SK-N-SH (cell line): Measurements from ENCODE around the gene CUX1. TPM values are rescaled to one million over a fixed set of nuclear protein-coding genes. Genes with fewer than 3 reads are reported as not detected.
A peak's percentile ranks its signal among the peaks of the same experiment; 100 is the strongest.

ENCODE experiments used
- CTCF ChIA-PET: fragments of 300-600, 350-600 bp; formaldehyde crosslinking; extraction: SDS; loops from one replicate; lab custom pipeline; 2021; lab: Yijun Ruan, JAX
- POLR2A ChIA-PET: fragments of 350-600 bp; sonication (Branson Sonifier 250); formaldehyde crosslinking; extraction: SDS; loops from one replicate; lab custom pipeline; 2020; ENCODE audit warnings: antibody characterized with exemption, inconsistent platforms; lab: Yijun Ruan, JAX
- DNase-seq: peaks from one replicate; pipeline ENCODE4 v3.0.0; 2012
- H2AFZ ChIP-seq: fragments of 200-600 bp; sonication (generic); 2 replicates; pipeline ENCODE4 v1.8.1; 2016; ENCODE audit warnings: antibody characterized with exemption, mild to moderate bottlenecking, low read depth
- H3F3A ChIP-seq: fragments of 200-600 bp; sonication (generic); replicated peaks from 2 replicates; pipeline ENCODE3; 2016; ENCODE audit warnings: antibody characterized with exemption, mild to moderate bottlenecking; ENCODE audit not compliant: insufficient read depth
- H3K27ac ChIP-seq, 2 experiments: fragments of 200-500 bp in 1 of 2; fragments of 200-600 bp in 1 of 2; sonication (Bioruptor generic) in 1 of 2; sonication (generic), shearing (Covaris generic) in 1 of 2; 2 replicates each; pipeline versions ENCODE4 v1.5.1 to v1.6.1; 2014 to 2016; ENCODE audit warnings: low read depth in 2 of 2, inconsistent platforms in 1 of 2, low read length in 1 of 2, mild to moderate bottlenecking in 1 of 2, mixed read lengths in 1 of 2
- H3K27me3 ChIP-seq: fragments of 200-600 bp; sonication (generic), shearing (Covaris generic); 2 replicates; pipeline ENCODE4 v1.6.1; 2016; ENCODE audit warnings: mixed run types; ENCODE audit not compliant: insufficient read depth
- H3K36me3 ChIP-seq, 2 experiments: fragments of 200-500 bp in 1 of 2; fragments of 200-600 bp in 1 of 2; sonication (Bioruptor generic) in 1 of 2; sonication (generic) in 1 of 2; replicated peaks in 1 of 2; 2 replicates each; pipeline versions ENCODE3 to v1.5.1; 2014 to 2016; ENCODE audit warnings: low read length in 1 of 2, mild to moderate bottlenecking in 1 of 2; ENCODE audit not compliant: insufficient read depth in 2 of 2, control insufficient read depth in 1 of 2
- H3K4me1 ChIP-seq, 2 experiments: fragments of 200-500 bp in 1 of 2; fragments of 200-600 bp in 1 of 2; sonication (Bioruptor generic) in 1 of 2; sonication (generic), shearing (Covaris generic) in 1 of 2; 2 replicates each; pipeline versions ENCODE4 v1.5.1 to v1.6.1; 2014 to 2016; ENCODE audit warnings: low read depth in 1 of 2, low read length in 1 of 2, mixed run types in 1 of 2; ENCODE audit not compliant: insufficient read depth in 2 of 2, control insufficient read depth in 1 of 2
- H3K4me2 ChIP-seq: fragments of 200-600 bp; sonication (generic), shearing (Covaris generic); 2 replicates; pipeline ENCODE4 v1.6.1; 2017; ENCODE audit warnings: mixed run types
- H3K4me3 ChIP-seq, 2 experiments: fragments of 200-500 bp in 1 of 2; fragments of 200-600 bp in 1 of 2; sonication (Bioruptor generic) in 1 of 2; sonication (generic), shearing (Covaris generic) in 1 of 2; 2 replicates each; pipeline versions ENCODE4 v1.5.1 to v1.8.1; 2014 to 2016; ENCODE audit warnings: low read depth in 2 of 2, inconsistent platforms in 1 of 2, low read length in 1 of 2, mild to moderate bottlenecking in 1 of 2, mixed read lengths in 1 of 2, moderate library complexity in 1 of 2
- H3K79me2 ChIP-seq: fragments of 200-600 bp; sonication (generic); 2 replicates; pipeline ENCODE4 v1.8.1; 2017; ENCODE audit warnings: mild to moderate bottlenecking; ENCODE audit not compliant: insufficient read depth
- H3K9ac ChIP-seq: fragments of 200-600 bp; sonication (generic); 2 replicates; pipeline ENCODE4 v1.6.1; 2017; ENCODE audit warnings: mixed run types
- H3K9me2 ChIP-seq: fragments of 200-600 bp; sonication (generic); 2 replicates; pipeline ENCODE4 v1.6.1; 2017; ENCODE audit warnings: mixed run types
- H3K9me3 ChIP-seq: fragments of 200-600 bp; sonication (generic); 2 replicates; pipeline ENCODE4 v1.6.1; 2017; ENCODE audit warnings: mixed run types, mild to moderate bottlenecking, moderate library complexity
- H4K20me1 ChIP-seq: fragments of 200-600 bp; sonication (generic); 2 replicates; pipeline ENCODE4 v1.6.1; 2017; ENCODE audit warnings: mild to moderate bottlenecking, mixed run types; ENCODE audit not compliant: insufficient read depth
- CHD2 ChIP-seq: fragments of 150-350 bp; IDR thresholded peaks from 2 replicates; pipeline ENCODE4 v1.6.1; 2018; ENCODE audit warnings: low read length; ENCODE audit not compliant: partially characterized antibody
- ELF1 ChIP-seq: IDR thresholded peaks from 2 replicates; pipeline ENCODE4 v1.4.0; 2012
- FOSL2 ChIP-seq: IDR thresholded peaks from 2 replicates; pipeline ENCODE4 v1.4.0; 2012; ENCODE audit warnings: low read depth, mild to moderate bottlenecking, moderate library complexity, borderline replicate concordance
- GABPA ChIP-seq: IDR thresholded peaks from 2 replicates; pipeline ENCODE4 v1.4.0; 2012; ENCODE audit warnings: low read depth, mild to moderate bottlenecking
- JUND ChIP-seq: IDR thresholded peaks from 2 replicates; pipeline ENCODE4 v1.4.0; 2012
- MAX ChIP-seq: IDR thresholded peaks from 2 replicates; pipeline ENCODE4 v1.4.0; 2012; ENCODE audit warnings: low read depth
- MXI1 ChIP-seq: IDR thresholded peaks from 2 replicates; pipeline ENCODE4 v1.6.1; 2012; ENCODE audit warnings: mild to moderate bottlenecking, low read depth, low read length, improper control_type of control experiment
- NFIC ChIP-seq: IDR thresholded peaks from 2 replicates; pipeline ENCODE4 v1.4.0; 2012; ENCODE audit warnings: borderline replicate concordance
- RAD21 ChIP-seq: IDR thresholded peaks from 2 replicates; pipeline ENCODE4 v1.6.1; 2012; ENCODE audit warnings: mild to moderate bottlenecking, low read length
- REST ChIP-seq: IDR thresholded peaks from 2 replicates; pipeline ENCODE4 v1.6.1; 2012; ENCODE audit warnings: mild to moderate bottlenecking, low read depth, low read length, moderate library complexity
- SIN3A ChIP-seq: IDR thresholded peaks from 2 replicates; pipeline ENCODE4 v1.6.1; 2012; ENCODE audit warnings: low read depth, mild to moderate bottlenecking, low read length, moderate library complexity, borderline replicate concordance
- TCF12 ChIP-seq: IDR thresholded peaks from 2 replicates; pipeline ENCODE4 v1.4.0; 2012
- TEAD4 ChIP-seq: IDR thresholded peaks from 2 replicates; pipeline ENCODE4 v1.4.0; 2012; ENCODE audit warnings: mild to moderate bottlenecking, borderline replicate concordance; ENCODE audit not compliant: insufficient read depth
- USF2 ChIP-seq: fragments of 150-350 bp; IDR thresholded peaks from 2 replicates; pipeline ENCODE4 v1.6.1; 2017; ENCODE audit warnings: antibody characterized with exemption, low read length, low read depth, borderline replicate concordance
- YY1 ChIP-seq: IDR thresholded peaks from 2 replicates; pipeline ENCODE4 v1.4.0; 2012; ENCODE audit warnings: low read depth, mild to moderate bottlenecking
- WGBS: methylation state at CpG from one replicate; pipeline ENCODE4 v1.1.6; 2017; ENCODE audit warnings: low lambda C conversion rate; 5-methylcytosine and 5-hydroxymethylcytosine counted together
- polyA plus RNA-seq, 3 experiments: library from polyadenylated mRNA; depleted of rRNA; stranded (reverse); fragments of >200 nt; gene quantifications; 2 replicates each; pipeline ENCODE4 v1.2.3, GENCODE V29; 2012

Gene CUX1
- polyA plus RNA-seq, 1 of the 3 experiments (the other 2 are of a cell fraction): 68.6 TPM

- Histone ChIP-seq H3K27ac (peak overlapping the region in 1 of 2 experiments; percentile 86; a peak in 2 of 4 replicates), H3K9ac (no peak overlapping the region), H2AFZ (no peak overlapping the region), H3K9me2 (no peaks in the 10 kb centered on the region), H3K27me3 (no peaks in the 10 kb centered on the region), H4K20me1 (no peaks in the 10 kb centered on the region), H3K9me3 (no peaks in the 10 kb centered on the region), H3K4me3 (no peak overlapping the region), H3F3A (peaks cover 17% of the 10 kb centered on the region), H3K4me2 (peak overlapping the region; percentile 80), H3K36me3 (peaks cover 0 to 3% of the 10 kb centered on the region in 2 experiments), H3K79me2 (no peaks in the 10 kb centered on the region), H3K4me1 (peaks cover 18% of the 10 kb centered on the region in 2 experiments; a peak in 3 of 4 replicates)
- TF ChIP-seq SIN3A (no peak), USF2 (no peak)
- DNase-seq: no peak
- CTCF ChIA-PET: interaction anchor here (0.6 to 1.7 kb wide), 3 partner anchors 26 to 51 kb away, joined by 4 to 5 read pairs (median 4); no protein-coding TSS in a partner anchor
- 91% methylated on average over 9 of the region's 9 CpGs for WGBS
- POLR2A ChIA-PET: no interaction called here
These were observed 404.5 kb downstream of the CUX1 start for GRCh38 chr7:102221961-102222360.

GRCh38 chr7:102222445-102222844 is 405.0 kb downstream of the CUX1 start:
- Histone ChIP-seq H3K27ac (peak overlapping the region in 1 of 2 experiments; percentile 86; a peak in 2 of 4 replicates), H3K9me2 (no peaks in the 10 kb centered on the region), H3K9me3 (no peaks in the 10 kb centered on the region), H3K27me3 (no peaks in the 10 kb centered on the region), H3K36me3 (peaks cover 2 to 3% of the 10 kb centered on the region in 2 experiments), H3K79me2 (no peaks in the 10 kb centered on the region), H4K20me1 (no peaks in the 10 kb centered on the region), H3K4me1 (peaks cover 14 to 18% of the 10 kb centered on the region in 2 experiments; a peak in 3 of 4 replicates), H3K9ac (no peak overlapping the region), H3F3A (peaks cover 17% of the 10 kb centered on the region), H3K4me3 (no peak overlapping the region), H2AFZ (no peak overlapping the region), H3K4me2 (peak overlapping the region; percentile 80)
- CTCF ChIA-PET: interaction anchor here (0.6 to 1.4 kb wide), 2 partner anchors 51 to 303 kb away, joined by 3 to 5 read pairs; no protein-coding TSS in a partner anchor
- DNase-seq: no peak
- WGBS: 89% methylated on average over 12 of the region's 12 CpGs
- POLR2A ChIA-PET: no interaction called here
- TF ChIP-seq NFIC: no peak
- TF ChIP-seq SIN3A: no peak
- no peak for TF ChIP-seq GABPA
- TF ChIP-seq TCF12: no peak
- no peak for TF ChIP-seq CHD2
- no peak for TF ChIP-seq JUND
- no peak for TF ChIP-seq FOSL2
- no peak for TF ChIP-seq ELF1
- no peak for TF ChIP-seq MXI1
- TF ChIP-seq REST: no peak
- TF ChIP-seq YY1: no peak
- TF ChIP-seq MAX: no peak
- TF ChIP-seq TEAD4: no peak
- TF ChIP-seq RAD21: no peak
